ENCODE measurements around the gene HSD3B2. TPM values are rescaled to one million over a fixed set of nuclear protein-coding genes. Genes with fewer than 3 reads are reported as not detected.

The HSD3B2 gene
- total RNA-seq, 1 experiment from 2014 or later = 1.0 TPM

DNA sequence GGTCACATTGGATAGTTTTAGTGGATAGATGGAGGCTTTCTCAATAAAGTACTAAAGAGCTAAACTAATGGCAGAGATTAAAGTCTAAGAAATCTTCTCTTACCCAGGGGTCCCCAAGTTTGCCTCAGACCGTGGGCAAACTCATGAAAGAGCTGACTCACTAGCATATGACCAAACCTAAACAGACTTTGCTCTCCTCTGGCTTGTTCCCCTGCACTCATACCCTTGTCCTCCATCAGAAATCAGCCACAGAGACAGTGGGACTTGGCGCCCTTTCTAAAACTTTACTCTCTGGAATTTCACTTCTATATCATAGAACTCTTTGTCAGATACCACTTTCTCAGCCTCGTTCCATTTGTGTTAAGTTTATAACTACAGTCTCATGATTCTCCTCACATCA, 17.0 kb upstream of the HSD3B2 start:
- Mint-ChIP-seq H3K27ac (no peak overlapping the region), H3K4me1 (no peaks in the 10 kb centered on the region), H3K9me3 (0 out of 2 replicates have a peak, but pooled peaks cover 4% of the 10 kb centered on the region), H3K27me3 (ENCODE audit: low read depth) (peaks cover 2% of the 10 kb centered on the region), H3K36me3 (no peaks in the 10 kb centered on the region), H3K4me3 (no peak overlapping the region)
- ATAC-seq (no peak), DNase-seq (ENCODE audit: low spot score) (no peak)
- TF ChIP-seq SMAD4 (CRISPR knock-in tag; IDR thresholded peaks at IDR 0.05) (no peak), MXD4 (CRISPR knock-in tag; IDR thresholded peaks at IDR 0.05; ENCODE audit: borderline replicate concordance) (no peak), ZNF423 (CRISPR knock-in tag; IDR thresholded peaks at IDR 0.05) (no peak), PRRX2 (CRISPR knock-in tag; IDR thresholded peaks at IDR 0.05) (no peak), ATF1 (CRISPR knock-in tag; IDR thresholded peaks at IDR 0.05) (no peak)
- TF ChIP-seq, protein P1, sequence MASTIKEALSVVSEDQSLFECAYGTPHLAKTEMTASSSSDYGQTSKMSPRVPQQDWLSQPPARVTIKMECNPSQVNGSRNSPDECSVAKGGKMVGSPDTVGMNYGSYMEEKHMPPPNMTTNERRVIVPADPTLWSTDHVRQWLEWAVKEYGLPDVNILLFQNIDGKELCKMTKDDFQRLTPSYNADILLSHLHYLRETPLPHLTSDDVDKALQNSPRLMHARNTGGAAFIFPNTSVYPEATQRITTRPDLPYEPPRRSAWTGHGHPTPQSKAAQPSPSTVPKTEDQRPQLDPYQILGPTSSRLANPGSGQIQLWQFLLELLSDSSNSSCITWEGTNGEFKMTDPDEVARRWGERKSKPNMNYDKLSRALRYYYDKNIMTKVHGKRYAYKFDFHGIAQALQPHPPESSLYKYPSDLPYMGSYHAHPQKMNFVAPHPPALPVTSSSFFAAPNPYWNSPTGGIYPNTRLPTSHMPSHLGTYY (CRISPR knock-in tag; IDR thresholded peaks at IDR 0.05) = no peak
- TF ChIP-seq, protein P2, sequence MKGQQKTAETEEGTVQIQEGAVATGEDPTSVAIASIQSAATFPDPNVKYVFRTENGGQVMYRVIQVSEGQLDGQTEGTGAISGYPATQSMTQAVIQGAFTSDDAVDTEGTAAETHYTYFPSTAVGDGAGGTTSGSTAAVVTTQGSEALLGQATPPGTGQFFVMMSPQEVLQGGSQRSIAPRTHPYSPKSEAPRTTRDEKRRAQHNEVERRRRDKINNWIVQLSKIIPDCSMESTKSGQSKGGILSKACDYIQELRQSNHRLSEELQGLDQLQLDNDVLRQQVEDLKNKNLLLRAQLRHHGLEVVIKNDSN (CRISPR knock-in tag; IDR thresholded peaks at IDR 0.05) = no peak
- TF ChIP-seq, protein P3, sequence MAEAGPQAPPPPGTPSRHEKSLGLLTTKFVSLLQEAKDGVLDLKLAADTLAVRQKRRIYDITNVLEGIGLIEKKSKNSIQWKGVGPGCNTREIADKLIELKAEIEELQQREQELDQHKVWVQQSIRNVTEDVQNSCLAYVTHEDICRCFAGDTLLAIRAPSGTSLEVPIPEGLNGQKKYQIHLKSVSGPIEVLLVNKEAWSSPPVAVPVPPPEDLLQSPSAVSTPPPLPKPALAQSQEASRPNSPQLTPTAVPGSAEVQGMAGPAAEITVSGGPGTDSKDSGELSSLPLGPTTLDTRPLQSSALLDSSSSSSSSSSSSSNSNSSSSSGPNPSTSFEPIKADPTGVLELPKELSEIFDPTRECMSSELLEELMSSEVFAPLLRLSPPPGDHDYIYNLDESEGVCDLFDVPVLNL (CRISPR knock-in tag; IDR thresholded peaks at IDR 0.05; ENCODE audit: borderline replicate concordance, low read depth) = no peak
- ChIA-PET POLR2A (no interaction called here), CTCF (no interaction called here)

DNA sequence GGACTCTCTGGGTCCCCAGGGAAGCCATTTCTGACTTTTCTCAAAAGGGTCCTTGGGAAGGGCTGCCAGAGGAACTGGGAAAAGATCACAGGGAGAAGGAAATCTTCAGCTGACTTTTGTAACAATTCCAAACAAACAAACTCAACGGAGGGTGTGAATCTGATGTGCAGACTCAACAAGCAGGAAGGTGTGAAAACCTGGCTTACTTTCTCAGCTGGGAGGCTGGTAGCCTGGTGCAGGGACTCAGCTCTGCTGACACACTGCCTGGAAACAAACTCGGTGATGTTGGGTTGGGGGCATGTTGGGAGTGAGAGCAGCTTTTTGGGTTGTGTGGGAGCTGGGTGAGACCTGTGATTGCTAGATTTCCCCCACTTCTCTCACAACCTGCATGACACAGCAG, 10.2 kb upstream of the HSD3B2 start:
- no peaks in the 10 kb centered on the region for H3K36me3 Mint-ChIP-seq
- no peaks in the 10 kb centered on the region for H3K4me1 Mint-ChIP-seq
- ATAC-seq (no peak), DNase-seq (ENCODE audit: low spot score) (no peak)
- no peak overlapping the region for H3K27ac Mint-ChIP-seq
- TF ChIP-seq, protein P4, sequence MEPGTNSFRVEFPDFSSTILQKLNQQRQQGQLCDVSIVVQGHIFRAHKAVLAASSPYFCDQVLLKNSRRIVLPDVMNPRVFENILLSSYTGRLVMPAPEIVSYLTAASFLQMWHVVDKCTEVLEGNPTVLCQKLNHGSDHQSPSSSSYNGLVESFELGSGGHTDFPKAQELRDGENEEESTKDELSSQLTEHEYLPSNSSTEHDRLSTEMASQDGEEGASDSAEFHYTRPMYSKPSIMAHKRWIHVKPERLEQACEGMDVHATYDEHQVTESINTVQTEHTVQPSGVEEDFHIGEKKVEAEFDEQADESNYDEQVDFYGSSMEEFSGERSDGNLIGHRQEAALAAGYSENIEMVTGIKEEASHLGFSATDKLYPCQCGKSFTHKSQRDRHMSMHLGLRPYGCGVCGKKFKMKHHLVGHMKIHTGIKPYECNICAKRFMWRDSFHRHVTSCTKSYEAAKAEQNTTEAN (CRISPR knock-in tag; IDR thresholded peaks at IDR 0.05) = no peak
- TF ChIP-seq, protein P5, sequence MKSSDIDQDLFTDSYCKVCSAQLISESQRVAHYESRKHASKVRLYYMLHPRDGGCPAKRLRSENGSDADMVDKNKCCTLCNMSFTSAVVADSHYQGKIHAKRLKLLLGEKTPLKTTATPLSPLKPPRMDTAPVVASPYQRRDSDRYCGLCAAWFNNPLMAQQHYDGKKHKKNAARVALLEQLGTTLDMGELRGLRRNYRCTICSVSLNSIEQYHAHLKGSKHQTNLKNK (CRISPR knock-in tag; IDR thresholded peaks at IDR 0.05) = no peak
- TF ChIP-seq, protein P6, sequence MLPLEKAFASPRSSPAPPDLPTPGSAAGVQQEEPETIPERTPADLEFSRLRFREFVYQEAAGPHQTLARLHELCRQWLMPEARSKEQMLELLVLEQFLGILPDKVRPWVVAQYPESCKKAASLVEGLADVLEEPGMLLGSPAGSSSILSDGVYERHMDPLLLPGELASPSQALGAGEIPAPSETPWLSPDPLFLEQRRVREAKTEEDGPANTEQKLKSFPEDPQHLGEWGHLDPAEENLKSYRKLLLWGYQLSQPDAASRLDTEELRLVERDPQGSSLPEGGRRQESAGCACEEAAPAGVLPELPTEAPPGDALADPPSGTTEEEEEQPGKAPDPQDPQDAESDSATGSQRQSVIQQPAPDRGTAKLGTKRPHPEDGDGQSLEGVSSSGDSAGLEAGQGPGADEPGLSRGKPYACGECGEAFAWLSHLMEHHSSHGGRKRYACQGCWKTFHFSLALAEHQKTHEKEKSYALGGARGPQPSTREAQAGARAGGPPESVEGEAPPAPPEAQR (CRISPR knock-in tag; IDR thresholded peaks at IDR 0.05) = no peak
- TF ChIP-seq EMX1 (CRISPR knock-in tag; IDR thresholded peaks at IDR 0.05) (no peak), PRRX2 (CRISPR knock-in tag; IDR thresholded peaks at IDR 0.05) (no peak), SMAD4 (CRISPR knock-in tag; IDR thresholded peaks at IDR 0.05) (no peak), ZNF263 (CRISPR knock-in tag; IDR thresholded peaks at IDR 0.05; ENCODE audit: low read depth) (no peak), TEAD1 (CRISPR knock-in tag; IDR thresholded peaks at IDR 0.05) (no peak)
- TF ChIP-seq, protein P7, sequence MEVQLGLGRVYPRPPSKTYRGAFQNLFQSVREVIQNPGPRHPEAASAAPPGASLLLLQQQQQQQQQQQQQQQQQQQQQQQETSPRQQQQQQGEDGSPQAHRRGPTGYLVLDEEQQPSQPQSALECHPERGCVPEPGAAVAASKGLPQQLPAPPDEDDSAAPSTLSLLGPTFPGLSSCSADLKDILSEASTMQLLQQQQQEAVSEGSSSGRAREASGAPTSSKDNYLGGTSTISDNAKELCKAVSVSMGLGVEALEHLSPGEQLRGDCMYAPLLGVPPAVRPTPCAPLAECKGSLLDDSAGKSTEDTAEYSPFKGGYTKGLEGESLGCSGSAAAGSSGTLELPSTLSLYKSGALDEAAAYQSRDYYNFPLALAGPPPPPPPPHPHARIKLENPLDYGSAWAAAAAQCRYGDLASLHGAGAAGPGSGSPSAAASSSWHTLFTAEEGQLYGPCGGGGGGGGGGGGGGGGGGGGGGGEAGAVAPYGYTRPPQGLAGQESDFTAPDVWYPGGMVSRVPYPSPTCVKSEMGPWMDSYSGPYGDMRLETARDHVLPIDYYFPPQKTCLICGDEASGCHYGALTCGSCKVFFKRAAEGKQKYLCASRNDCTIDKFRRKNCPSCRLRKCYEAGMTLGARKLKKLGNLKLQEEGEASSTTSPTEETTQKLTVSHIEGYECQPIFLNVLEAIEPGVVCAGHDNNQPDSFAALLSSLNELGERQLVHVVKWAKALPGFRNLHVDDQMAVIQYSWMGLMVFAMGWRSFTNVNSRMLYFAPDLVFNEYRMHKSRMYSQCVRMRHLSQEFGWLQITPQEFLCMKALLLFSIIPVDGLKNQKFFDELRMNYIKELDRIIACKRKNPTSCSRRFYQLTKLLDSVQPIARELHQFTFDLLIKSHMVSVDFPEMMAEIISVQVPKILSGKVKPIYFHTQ (CRISPR knock-in tag; IDR thresholded peaks at IDR 0.05) = no peak
- CTCF ChIA-PET = interaction anchor here (1.5 kb wide), 1 partner anchor 32 kb away, joined by 6 read pairs; no protein-coding TSS in a partner anchor
- POLR2A ChIA-PET = no interaction called here
- H3K27me3 Mint-ChIP-seq (ENCODE audit: low read depth) = peaks cover 21% of the 10 kb centered on the region
- peaks cover 29% of the 10 kb centered on the region for H3K9me3 Mint-ChIP-seq
- no peak overlapping the region for H3K4me3 Mint-ChIP-seq

Data from WTC11 (cell line).